Endothelial cell of umbilical vein (primary cell): ENCODE measurements around the gene FOXP4.

Experiments
- CTCF ChIP-seq, 2 donors: IDR thresholded peaks; 1 replicate in 1 of 2; 2 replicates in 1 of 2; pipeline ENCODE4 v1.5.1; 2011; ENCODE audit warnings: low read length in 2 of 2, mild to moderate bottlenecking in 2 of 2, moderate library complexity in 2 of 2, control low read depth in 1 of 2, inconsistent platforms in 1 of 2, low read depth in 1 of 2; ENCODE audit not compliant: insufficient read depth in 1 of 2; ENCODE audit errors: extremely low read depth in 1 of 2
- EZH2 ChIP-seq: IDR thresholded peaks from 2 replicates; pipeline ENCODE4 v1.6.1; 2012; ENCODE audit warnings: borderline replicate concordance, low read depth, mild to moderate bottlenecking, moderate library complexity, low read length, inconsistent platforms; ENCODE audit not compliant: severe bottlenecking
- FOS ChIP-seq: IDR thresholded peaks from 2 replicates; pipeline ENCODE4 v1.6.1; 2011; ENCODE audit warnings: mild to moderate bottlenecking, low read length, moderate library complexity, borderline replicate concordance; ENCODE audit not compliant: insufficient read depth
- MAX ChIP-seq: IDR thresholded peaks from 2 replicates; pipeline ENCODE4 v1.6.1; 2011; ENCODE audit not compliant: insufficient read depth, insufficient read length
- MYC ChIP-seq: IDR thresholded peaks from one replicate; pipeline ENCODE4 v1.6.1; 2011; ENCODE audit warnings: mild to moderate bottlenecking, low read depth, low read length
- POLR2A ChIP-seq: IDR thresholded peaks from 2 replicates; pipeline ENCODE4 v1.6.1; 2012; ENCODE audit warnings: low read depth, mild to moderate bottlenecking, control low read depth, low read length
- POLR2AphosphoS5 ChIP-seq: IDR thresholded peaks from 2 replicates; pipeline ENCODE4 v1.6.1; 2012; ENCODE audit warnings: low read depth, mild to moderate bottlenecking, control low read depth, low read length, moderate library complexity; ENCODE audit not compliant: insufficient read depth

- TF ChIP-seq POLR2AphosphoS5 = no peak
- TF ChIP-seq CTCF (IDR thresholded peaks at IDR 0.05; ENCODE audit: extremely low read depth in 1 of 2, insufficient read depth in 1 of 2, low read depth in 1 of 2, low read length in 2 of 2) = no peak
- no peak for TF ChIP-seq MAX
- no peak for TF ChIP-seq POLR2A
- TF ChIP-seq MYC = no peak
- TF ChIP-seq EZH2 = no peak
- no peak for TF ChIP-seq FOS
Observed at GRCh38 chr6:41642090-41642959, 96.1 kb downstream of the FOXP4 start.
